ENCODE results near the gene KLHDC7A.

KLHDC7A gene

DNA sequence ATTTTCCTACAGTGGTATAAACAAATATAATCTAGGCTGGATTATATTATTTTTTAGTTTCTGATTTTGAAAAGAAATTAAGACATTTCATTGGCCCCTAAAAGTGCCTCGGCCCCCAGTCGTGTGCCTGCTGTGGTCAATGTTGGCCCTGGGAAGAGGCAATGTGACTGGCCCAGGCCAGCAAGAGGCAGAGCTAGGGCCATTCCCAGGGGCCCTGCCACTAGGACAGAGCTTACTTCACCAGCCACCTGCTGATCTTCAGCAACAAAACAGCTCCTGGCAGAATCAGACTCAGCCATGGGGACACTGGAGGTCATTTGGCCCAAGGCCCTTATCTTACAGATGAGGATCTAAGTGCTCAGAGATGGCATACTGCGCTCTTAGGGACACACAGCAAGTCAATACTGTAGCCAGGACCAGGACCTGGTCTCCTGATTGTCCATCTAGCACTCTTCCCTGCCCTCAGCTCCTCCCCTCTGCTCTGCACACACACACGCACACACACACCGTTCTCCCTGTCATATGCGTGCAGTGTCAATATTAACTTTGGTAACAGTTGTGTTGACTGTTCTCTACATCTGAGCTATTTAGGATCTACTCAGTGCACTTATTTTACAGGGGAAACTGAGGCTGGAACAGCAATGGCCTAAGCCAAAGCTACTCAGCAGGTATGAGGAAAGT, 16.6 kb upstream of the KLHDC7A start:
- no peak for DNase-seq (ENCODE audit: low read depth)
- TF ChIP-seq CTCF (IDR thresholded peaks at IDR 0.05; ENCODE audit: low read length, missing control alignments) = no peak

DNA sequence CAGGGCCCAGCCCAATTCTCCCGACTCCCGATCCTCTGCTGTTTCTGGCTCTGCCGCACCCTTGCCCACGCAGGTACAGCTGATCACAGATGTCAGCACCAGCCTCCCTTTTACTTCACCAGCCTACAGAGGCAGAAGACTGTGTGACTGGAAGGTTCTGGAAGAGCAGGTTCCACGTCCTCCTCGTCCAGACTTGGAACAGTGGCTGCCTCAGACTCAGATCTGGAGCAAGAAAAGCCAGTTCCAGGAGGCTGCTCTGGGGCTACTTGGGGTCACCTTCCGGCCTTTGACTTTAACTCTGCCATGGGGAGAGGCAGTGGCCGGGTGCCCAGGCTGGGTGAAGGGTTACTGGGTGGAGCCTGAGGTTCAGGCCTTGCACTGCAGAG, 16.1 kb upstream of the KLHDC7A start:
- no peak overlapping the region for H3K4me3 ChIP-seq (replicated peaks; ENCODE audit: low read depth, low read length)
- no peak for DNase-seq (ENCODE audit: low read depth)
- no peak for TF ChIP-seq CTCF (IDR thresholded peaks at IDR 0.05; ENCODE audit: low read length, missing control alignments)

More for the DNA sequence above, 16.6 kb upstream of the KLHDC7A start:
- no peak overlapping the region for H3K4me3 ChIP-seq (replicated peaks; ENCODE audit: low read depth, low read length)

GRCh38 chr1:18466676-18467075, 14.1 kb upstream of the KLHDC7A start:
- TF ChIP-seq CTCF (IDR thresholded peaks at IDR 0.05; ENCODE audit: low read length, missing control alignments) = no peak
- no peak overlapping the region for H3K4me3 ChIP-seq (replicated peaks; ENCODE audit: low read depth, low read length)
- no peak for DNase-seq (ENCODE audit: low read depth)

GRCh38 chr1:18468570-18468969, 12.2 kb upstream of the KLHDC7A start:
- TF ChIP-seq CTCF (IDR thresholded peaks at IDR 0.05; ENCODE audit: low read length, missing control alignments) = no peak
- no peak for DNase-seq (ENCODE audit: low read depth)
- H3K4me3 ChIP-seq (replicated peaks; ENCODE audit: low read depth, low read length) = no peak overlapping the region

DNA sequence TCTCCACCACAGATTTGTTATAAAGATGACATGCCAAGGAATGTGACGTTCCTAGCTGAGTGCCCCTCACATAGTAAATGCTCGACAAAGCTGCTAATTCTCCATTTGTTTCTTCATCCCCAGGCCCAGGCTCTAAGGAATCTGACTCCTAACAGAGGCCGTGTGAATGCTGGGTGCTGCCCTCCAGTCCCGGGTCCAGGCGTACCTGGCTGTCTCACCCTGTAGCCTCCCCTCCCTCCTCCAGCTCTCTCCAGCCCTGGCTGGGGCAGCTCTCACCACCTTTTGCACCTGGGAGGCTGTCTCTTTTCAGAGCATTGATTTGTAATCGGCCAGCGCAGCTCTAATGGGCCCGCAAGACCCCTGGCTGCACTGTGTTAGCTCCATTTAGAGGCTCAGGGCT, 11.2 kb upstream of the KLHDC7A start:
- H3K4me3 ChIP-seq (replicated peaks; ENCODE audit: low read depth, low read length) = no peak overlapping the region
- no peak for DNase-seq (ENCODE audit: low read depth)
- no peak for TF ChIP-seq CTCF (IDR thresholded peaks at IDR 0.05; ENCODE audit: low read length, missing control alignments)

DNA sequence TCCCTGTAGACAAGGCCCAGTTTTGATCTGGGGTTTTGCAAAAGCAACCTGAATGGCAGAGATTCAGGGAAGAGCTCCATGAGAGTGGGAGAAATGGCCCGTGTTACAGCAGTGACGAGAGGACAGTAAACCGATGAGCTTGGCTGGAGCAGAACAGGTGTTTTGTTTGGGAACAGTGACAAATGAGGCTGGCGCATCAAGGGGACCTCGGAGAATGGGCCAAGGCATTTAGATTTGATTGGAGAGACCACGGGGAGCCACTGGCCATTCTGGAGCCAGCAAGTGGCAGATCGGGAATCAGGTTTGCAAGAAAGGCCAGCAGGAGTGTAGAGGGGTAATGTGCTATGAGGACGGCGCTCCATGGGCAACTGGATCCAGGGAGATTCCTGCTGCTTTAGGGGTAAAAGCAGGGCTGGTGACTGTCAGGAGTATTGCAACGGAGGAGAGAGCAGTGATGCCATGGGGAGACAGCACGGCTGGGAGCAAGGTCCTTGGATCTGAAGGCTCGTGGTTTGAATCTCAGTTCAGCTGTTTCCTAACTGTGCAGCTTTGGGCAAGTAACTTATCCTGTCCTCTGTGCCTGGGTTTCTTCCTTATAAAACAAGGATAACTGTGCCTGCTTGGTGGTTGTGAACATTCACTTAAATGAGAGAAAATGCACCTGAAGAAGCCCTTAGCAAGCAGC, 9.9 kb upstream of the KLHDC7A start:
- no peak for DNase-seq (ENCODE audit: low read depth)
- TF ChIP-seq CTCF (IDR thresholded peaks at IDR 0.05; ENCODE audit: low read length, missing control alignments) = no peak
- H3K4me3 ChIP-seq (replicated peaks; ENCODE audit: low read depth, low read length) = no peak overlapping the region
